Amniotic stem cell (primary cell): Measurements from ENCODE around the gene COPG1.

Source experiments
- DNase-seq: peaks from one replicate; lab custom pipeline; 2025; lab: John Stamatoyannopoulos, UW

The COPG1 gene

GRCh38 chr3:129278966-129279906 is 29.8 kb downstream of the COPG1 start:
- no peak for DNase-seq

- no peak for DNase-seq
Measured at GRCh38 chr3:129280183-129280582, 30.8 kb downstream of the COPG1 start.

GRCh38 chr3:129281726-129282125 is 32.3 kb downstream of the COPG1 start:
- no peak for DNase-seq

DNA sequence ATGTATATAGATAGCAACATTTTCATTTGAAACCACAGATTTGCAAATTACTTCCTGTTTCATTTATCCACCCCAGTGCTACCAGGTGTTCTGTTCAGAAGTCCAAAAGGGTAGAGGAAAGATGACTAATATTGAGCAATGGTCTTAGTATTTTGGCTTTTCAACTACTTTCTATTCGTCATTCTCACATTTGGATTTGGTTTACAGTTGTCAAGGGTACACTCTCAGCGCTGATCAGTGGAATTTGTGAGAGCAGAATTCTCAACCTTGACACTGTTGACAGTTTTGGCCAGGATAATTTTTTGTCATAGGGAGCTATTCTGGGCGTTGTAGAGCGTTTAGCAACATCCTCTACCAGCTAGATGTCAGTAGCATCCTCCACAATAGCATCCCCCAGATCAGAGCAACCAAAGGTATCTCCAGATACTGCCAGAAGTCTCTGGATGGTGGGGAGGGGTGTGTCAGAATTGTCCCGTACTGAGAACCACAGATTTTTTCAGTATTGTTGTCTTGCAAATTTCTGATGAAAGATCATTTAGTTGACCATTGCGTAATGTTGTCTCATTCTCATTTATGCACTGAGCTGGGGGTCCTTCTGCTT is 33.4 kb downstream of the COPG1 start:
- DNase-seq = no peak

GRCh38 chr3:129286081-129286480 is 36.7 kb downstream of the COPG1 start:
- no peak for DNase-seq

- DNase-seq = no peak
Measured at GRCh38 chr3:129288446-129288845, 39.0 kb downstream of the COPG1 start.

GRCh38 chr3:129289201-129289921 is 40.0 kb downstream of the COPG1 start:
- no peak for DNase-seq

GRCh38 chr3:129291236-129291886 is 42.0 kb downstream of the COPG1 start:
- DNase-seq = no peak

DNA sequence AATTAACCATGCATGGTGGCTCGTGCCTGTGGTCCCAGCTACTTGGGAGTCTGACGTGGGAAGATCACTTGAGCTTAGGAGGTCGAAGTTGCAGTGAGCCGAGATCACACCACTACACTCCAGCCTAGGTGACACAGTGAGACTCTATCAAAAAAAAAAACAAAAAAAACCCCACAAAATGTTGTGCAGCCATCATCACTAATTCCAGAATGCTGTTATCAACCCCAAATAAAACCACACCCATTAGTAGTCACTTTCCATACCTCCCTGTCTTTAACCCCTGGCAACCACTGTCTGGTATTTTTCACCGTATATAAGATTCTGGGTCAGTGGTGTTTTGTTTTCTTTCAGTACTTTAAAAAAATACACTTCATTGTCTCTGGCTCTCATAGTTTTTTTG is 45.9 kb downstream of the COPG1 start:
- no peak for DNase-seq

DNA sequence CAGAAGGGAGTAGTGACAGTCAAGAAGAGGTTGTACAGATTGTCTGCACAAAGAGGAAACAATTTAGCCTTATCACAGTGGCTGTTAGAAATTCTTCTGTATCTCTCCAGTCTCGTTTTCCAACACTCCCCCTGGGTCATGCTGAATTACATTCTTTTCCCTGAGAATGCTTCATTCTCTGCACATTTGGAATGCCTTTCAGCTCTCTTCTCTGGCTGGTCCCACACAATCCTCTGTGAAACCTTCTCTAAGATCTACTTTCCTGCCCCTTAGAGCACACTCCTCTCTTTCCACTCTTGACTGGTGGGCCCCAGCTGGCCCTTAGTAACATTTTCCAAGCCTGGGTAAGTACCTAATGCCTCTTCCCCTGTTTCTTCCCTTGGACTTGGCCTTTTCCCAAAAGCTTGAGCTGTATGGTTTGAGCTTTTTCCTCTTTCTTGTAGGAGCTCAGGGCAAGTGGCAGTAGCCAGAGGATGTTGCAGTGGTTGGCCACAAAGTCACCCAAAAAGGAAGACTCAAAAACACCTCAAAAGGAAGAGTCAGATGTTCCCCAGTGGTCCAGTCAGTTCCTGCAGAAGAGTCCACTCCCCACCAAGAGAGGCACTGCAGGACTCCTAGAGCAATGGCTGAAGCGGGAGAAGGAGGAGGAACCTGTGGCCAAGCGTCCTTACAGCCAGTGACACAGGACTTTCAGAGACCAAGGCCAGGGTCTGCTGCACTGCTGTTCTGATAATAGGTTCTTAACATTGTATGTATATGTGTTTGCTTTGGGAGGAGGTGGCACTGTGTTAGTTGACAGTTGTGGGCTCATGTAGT is 54.9 kb downstream of the COPG1 start:
- no peak for DNase-seq

DNA sequence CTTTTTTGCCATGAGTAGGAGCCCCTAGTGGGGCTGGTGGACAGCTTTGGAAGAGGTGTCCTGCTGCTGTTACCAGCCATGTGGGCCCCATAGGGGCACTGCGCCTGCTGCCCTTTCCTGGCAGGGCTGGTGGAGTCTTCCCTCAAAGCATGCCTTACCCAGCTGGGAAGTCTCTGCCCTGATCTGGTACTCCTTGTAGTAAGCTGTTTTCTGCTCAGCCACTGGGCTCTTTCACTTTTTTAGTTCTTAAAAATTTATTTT is 55.5 kb downstream of the COPG1 start:
- DNase-seq = no peak

GRCh38 chr3:129305592-129306091 is 56.2 kb downstream of the COPG1 start:
- peak; percentile 77 for DNase-seq

- DNase-seq = no peak
Measured at GRCh38 chr3:129308636-129309035, 59.2 kb downstream of the COPG1 start.

GRCh38 chr3:129310111-129311011 is 61.0 kb downstream of the COPG1 start:
- no peak for DNase-seq

- no peak for DNase-seq
Measured at GRCh38 chr3:129311054-129311902, 61.9 kb downstream of the COPG1 start.

DNA sequence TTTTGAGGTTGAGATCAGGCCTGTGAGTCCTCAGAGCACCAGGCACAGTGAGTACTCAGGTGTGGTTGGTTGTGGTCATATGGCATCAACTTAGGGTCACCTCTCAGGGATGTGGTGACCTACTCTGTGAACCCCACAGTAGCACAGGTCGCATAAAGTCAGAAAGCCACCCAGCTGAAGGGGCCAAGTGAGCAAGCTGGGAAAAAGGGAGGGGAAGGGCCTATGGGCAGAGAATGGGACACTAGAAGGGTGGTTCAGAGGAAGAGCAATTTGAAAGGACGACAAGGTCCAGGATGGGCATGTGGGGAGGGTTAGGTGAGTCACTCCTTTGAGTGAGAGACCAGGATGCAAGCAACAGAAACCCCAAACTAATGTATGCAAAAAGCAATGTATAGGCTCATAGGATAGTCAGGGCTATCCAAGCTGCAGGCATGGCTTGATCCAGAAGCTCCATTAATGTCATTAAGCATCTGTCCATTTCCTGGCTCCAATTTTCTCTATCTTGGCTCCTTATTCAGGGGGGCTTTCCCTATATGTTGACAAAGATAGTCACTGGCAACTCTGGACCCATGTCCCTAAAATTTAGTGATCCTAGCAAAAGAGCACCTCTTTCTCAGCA is 62.7 kb downstream of the COPG1 start:
- DNase-seq = no peak

GRCh38 chr3:129312671-129313414 is 63.4 kb downstream of the COPG1 start:
- DNase-seq = no peak

DNA sequence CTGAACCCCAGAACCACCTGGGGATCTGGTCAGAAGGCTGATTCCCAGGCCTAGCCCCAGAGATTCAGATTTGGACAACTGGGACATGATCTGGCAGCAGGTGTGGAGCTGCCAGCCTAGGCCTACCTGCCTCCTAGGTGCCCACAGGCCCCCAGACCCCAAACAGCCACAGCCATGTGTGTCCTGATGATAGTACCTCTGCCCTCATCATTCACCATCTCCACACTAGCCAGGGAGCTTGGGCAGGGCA is 63.9 kb downstream of the COPG1 start:
- no peak for DNase-seq
